ENCODE data around the gene KRTAP5-8.
"Not testable (repeated sequence)": the region's sequence is repeated elsewhere in the genome, so short reads cannot be mapped to it uniquely, and the experiment has no call there.

KRTAP5-8 gene

GRCh38 chr11:71518506-71519471 lies 19.0 kb upstream of the KRTAP5-8 start:
- DNase-seq: no peak

GRCh38 chr11:71519546-71519945 lies 18.3 kb upstream of the KRTAP5-8 start:
- DNase-seq: no peak

GRCh38 chr11:71525188-71525937 lies 12.5 kb upstream of the KRTAP5-8 start:
- no peak for DNase-seq

GRCh38 chr11:71525938-71526495 lies 11.8 kb upstream of the KRTAP5-8 start:
- no peak for DNase-seq

GRCh38 chr11:71526796-71527575 lies 10.8 kb upstream of the KRTAP5-8 start, which contains the start of gene KRTAP5-7:
Gene KRTAP5-7, plus strand, starts transcription at chr11:71527267. Its CDS starts 34 bp downstream, at chr11:71527301.
- DNase-seq: not testable (repeated sequence)

- no peak for DNase-seq
These were observed 10.1 kb upstream of the KRTAP5-8 start for GRCh38 chr11:71527576-71528210.

GRCh38 chr11:71530602-71531001 lies 7.2 kb upstream of the KRTAP5-8 start:
- DNase-seq: no peak

GRCh38 chr11:71532036-71532610 lies 5.7 kb upstream of the KRTAP5-8 start:
- DNase-seq: no peak

- DNase-seq: not testable (repeated sequence)
These were observed 2.9 kb upstream of the KRTAP5-8 start for GRCh38 chr11:71534711-71535608.

GRCh38 chr11:71535825-71536224 lies 2.0 kb upstream of the KRTAP5-8 start:
- DNase-seq: no peak

- no peak for DNase-seq
These were observed 288 bp upstream of the KRTAP5-8 start for GRCh38 chr11:71537537-71537936.

- DNase-seq: no peak
These were observed 803 bp downstream of the KRTAP5-8 start for GRCh38 chr11:71538666-71538990.

GRCh38 chr11:71539017-71539416 lies 1.2 kb downstream of the KRTAP5-8 start:
- DNase-seq: no peak

- not testable (repeated sequence) for DNase-seq
These were observed 2.1 kb downstream of the KRTAP5-8 start for GRCh38 chr11:71539971-71540370.

GRCh38 chr11:71540521-71541304 lies 2.9 kb downstream of the KRTAP5-8 start:
- DNase-seq: not testable (repeated sequence)

- DNase-seq: no peak
These were observed 4.6 kb downstream of the KRTAP5-8 start for GRCh38 chr11:71542382-71542781.

GRCh38 chr11:71542879-71543777 lies 5.3 kb downstream of the KRTAP5-8 start:
- DNase-seq: no peak

- no peak for DNase-seq
These were observed 6.0 kb downstream of the KRTAP5-8 start for GRCh38 chr11:71543866-71544265.

All from NCI-H2171 (cell line).